IMR-90 (cell line): ENCODE results near the gene FBN1. TPM values are rescaled to one million over a fixed set of nuclear protein-coding genes. Genes with fewer than 3 reads are reported as not detected.

Source experiments
- ATAC-seq: fragments of 200-7000 bp; cut with Tn5 transposase; 2 replicates; pipeline ENCODE4 v1.9.1; 2020; ENCODE audit warnings: low read depth, mild to moderate bottlenecking, moderate library complexity
- BruUV-seq: library from RNA; stranded (reverse); fragments of 400-500 nt; replicated peaks from 2 replicates; lab custom pipeline; 2021; lab: Mats Ljungman, UMichigan
- CTCF ChIA-PET: fragments of 300-600 bp; formaldehyde crosslinking; extraction: SDS; loops from one replicate; lab custom pipeline; 2021; ENCODE audit warnings: antibody characterized with exemption; lab: Yijun Ruan, JAX
- POLR2A ChIA-PET: fragments of 300-600 bp; sonication (Branson Sonifier 250); formaldehyde crosslinking; loops from one replicate; lab custom pipeline; 2022; ENCODE audit warnings: antibody characterized with exemption; ENCODE audit not compliant: unreplicated experiment; lab: Charles Lee
- DNase-seq: peaks from one replicate; pipeline ENCODE4 v3.0.0; 2013
- H2AFZ ChIP-seq: replicated peaks from 2 replicates; pipeline ENCODE3; 2013; ENCODE audit warnings: low read length, mild to moderate bottlenecking; ENCODE audit not compliant: poor library complexity
- H2AK5ac ChIP-seq: 2 replicates; pipeline ENCODE4 v1.6.1; 2013; ENCODE audit warnings: low read depth, low read length, inconsistent platforms
- H2AK9ac ChIP-seq: replicated peaks from 2 replicates; pipeline ENCODE3; 2013; ENCODE audit warnings: mild to moderate bottlenecking, low read depth, low read length, moderate library complexity; ENCODE audit not compliant: poor library complexity
- H2BK120ac ChIP-seq: 2 replicates; pipeline ENCODE4 v1.6.1; 2013; ENCODE audit warnings: low read depth, low read length, inconsistent platforms
- H2BK15ac ChIP-seq: 3 replicates; pipeline ENCODE4 v1.6.1; 2013; ENCODE audit warnings: low read depth, low read length, inconsistent platforms
- H2BK20ac ChIP-seq: 2 replicates; pipeline ENCODE4 v1.6.1; 2013; ENCODE audit warnings: low read depth, mild to moderate bottlenecking, inconsistent platforms, low read length, moderate library complexity
- H2BK5ac ChIP-seq: 2 replicates; pipeline ENCODE4 v1.6.1; 2013; ENCODE audit warnings: mild to moderate bottlenecking, low read depth, low read length, inconsistent platforms; ENCODE audit not compliant: poor library complexity, severe bottlenecking
- H3K14ac ChIP-seq: replicated peaks from 2 replicates; pipeline ENCODE4 v1.6.1; 2013; ENCODE audit warnings: low read depth, low read length, inconsistent platforms
- H3K18ac ChIP-seq: 2 replicates; pipeline ENCODE4 v1.6.1; 2013; ENCODE audit warnings: low read depth, low read length, control low read depth
- H3K23ac ChIP-seq: 2 replicates; pipeline ENCODE4 v1.6.1; 2013; ENCODE audit warnings: low read depth, low read length, inconsistent platforms
- H3K27ac ChIP-seq: 2 replicates; pipeline ENCODE4 v1.5.1; 2013; ENCODE audit warnings: mild to moderate bottlenecking, control low read depth, low read length; ENCODE audit not compliant: insufficient read depth
- H3K27me3 ChIP-seq: 2 replicates; pipeline ENCODE4 v1.6.1; 2013; ENCODE audit warnings: low read length; ENCODE audit not compliant: control insufficient read depth, insufficient read depth
- H3K36me3 ChIP-seq: 2 replicates; pipeline ENCODE4 v1.6.1; 2013; ENCODE audit warnings: low read length, mixed read lengths; ENCODE audit not compliant: control insufficient read depth, insufficient read depth
- H3K4ac ChIP-seq: 2 replicates; pipeline ENCODE4 v1.6.1; 2013; ENCODE audit warnings: low read depth, low read length, inconsistent platforms
- H3K4me1 ChIP-seq: 2 replicates; pipeline ENCODE4 v1.6.1; 2013; ENCODE audit warnings: low read length, mixed read lengths; ENCODE audit not compliant: control insufficient read depth, insufficient read depth
- H3K4me2 ChIP-seq: 2 replicates; pipeline ENCODE4 v1.6.1; 2013; ENCODE audit warnings: low read depth, mild to moderate bottlenecking, control low read depth, low read length, moderate library complexity
- H3K4me3 ChIP-seq: 2 replicates; pipeline ENCODE4 v1.5.1; 2013; ENCODE audit warnings: low read depth, mild to moderate bottlenecking, control low read depth, low read length, moderate library complexity; ENCODE audit not compliant: insufficient read depth
- H3K56ac ChIP-seq: 2 replicates; pipeline ENCODE4 v1.6.1; 2013; ENCODE audit warnings: low read length, inconsistent platforms; ENCODE audit not compliant: insufficient read depth; ENCODE audit errors: extremely low read depth
- H3K79me1 ChIP-seq, 2 experiments: 2 replicates each; pipeline ENCODE4 v1.6.1; 2013; ENCODE audit warnings: low read length in 2 of 2, inconsistent platforms in 1 of 2, low read depth in 1 of 2
- H3K9ac ChIP-seq: 2 replicates; pipeline ENCODE4 v1.6.1; 2013; ENCODE audit warnings: low read depth, low read length, control low read depth
- H3K9me1 ChIP-seq: 2 replicates; pipeline ENCODE4 v1.6.1; 2013; ENCODE audit warnings: low read length, inconsistent platforms; ENCODE audit not compliant: insufficient read depth
- H3K9me3 ChIP-seq: 2 replicates; pipeline ENCODE4 v1.6.1; 2013; ENCODE audit warnings: low read length; ENCODE audit not compliant: control insufficient read depth, insufficient read depth
- H4K20me1 ChIP-seq: 2 replicates; pipeline ENCODE4 v1.6.1; 2013; ENCODE audit warnings: low read length, inconsistent platforms; ENCODE audit not compliant: insufficient read depth
- H4K5ac ChIP-seq: 2 replicates; pipeline ENCODE4 v1.6.1; 2013; ENCODE audit warnings: mild to moderate bottlenecking, low read depth, low read length, control low read depth
- H4K8ac ChIP-seq, 2 experiments: 2 replicates each; pipeline ENCODE4 v1.6.1; 2013; ENCODE audit warnings: low read depth in 2 of 2, low read length in 2 of 2, control low read depth in 1 of 2, inconsistent platforms in 1 of 2
- H4K91ac ChIP-seq: 2 replicates; pipeline ENCODE4 v1.6.1; 2013; ENCODE audit warnings: low read depth, low read length, inconsistent platforms; ENCODE audit not compliant: insufficient read depth
- BHLHE40 ChIP-seq: fragments of 150-350 bp; IDR thresholded peaks from 2 replicates; pipeline ENCODE4 v1.6.1; 2016; ENCODE audit warnings: mild to moderate bottlenecking, low read depth, low read length
- CEBPB ChIP-seq: IDR thresholded peaks from 2 replicates; pipeline ENCODE4 v1.6.1; 2012; ENCODE audit warnings: low read depth, low read length, improper control_type of control experiment
- CHD1 ChIP-seq: IDR thresholded peaks from 2 replicates; pipeline ENCODE4 v1.6.1; 2012; ENCODE audit warnings: low read depth, low read length, improper control_type of control experiment
- FOS ChIP-seq: fragments of 150-350 bp; IDR thresholded peaks from 2 replicates; pipeline ENCODE4 v1.6.1; 2016; ENCODE audit warnings: low read depth, low read length
- MAFK ChIP-seq: IDR thresholded peaks from 2 replicates; pipeline ENCODE4 v1.6.1; 2012; ENCODE audit warnings: low read depth, low read length, improper control_type of control experiment
- MAZ ChIP-seq: IDR thresholded peaks from 2 replicates; pipeline ENCODE4 v1.6.1; 2012; ENCODE audit warnings: low read depth, mild to moderate bottlenecking, low read length, improper control_type of control experiment, moderate library complexity, borderline replicate concordance
- MXI1 ChIP-seq: IDR thresholded peaks from 2 replicates; pipeline ENCODE4 v1.6.1; 2012; ENCODE audit warnings: low read depth, mild to moderate bottlenecking, low read length, moderate library complexity, borderline replicate concordance
- NFE2L2 ChIP-seq: fragments of 150-350 bp; IDR thresholded peaks from 2 replicates; pipeline ENCODE4 v1.6.1; 2016; ENCODE audit warnings: low read depth, mild to moderate bottlenecking, low read length
- POLR2A ChIP-seq: IDR thresholded peaks from 2 replicates; pipeline ENCODE4 v1.6.1; 2012; ENCODE audit warnings: mild to moderate bottlenecking, low read depth, low read length
- RAD21 ChIP-seq: IDR thresholded peaks from 2 replicates; pipeline ENCODE4 v1.6.1; 2012; ENCODE audit warnings: low read length, improper control_type of control experiment
- RCOR1 ChIP-seq: IDR thresholded peaks from 2 replicates; pipeline ENCODE4 v1.6.1; 2012; ENCODE audit warnings: mild to moderate bottlenecking, low read length, improper control_type of control experiment; ENCODE audit not compliant: insufficient replicate concordance
- RFX5 ChIP-seq: IDR thresholded peaks from 2 replicates; pipeline ENCODE4 v1.8.0; 2012; ENCODE audit warnings: low read depth, mild to moderate bottlenecking, low read length, moderate library complexity
- SMC3 ChIP-seq: fragments of 150-350 bp; IDR thresholded peaks from 2 replicates; pipeline ENCODE4 v1.6.1; 2016; ENCODE audit warnings: low read depth, mild to moderate bottlenecking, antibody characterized with exemption, low read length, moderate library complexity
- WGBS, 2 experiments: methylation state at CpG; one replicate each; pipeline versions ENCODE4 v1.1.5 to v1.1.7; 2013; ENCODE audit warnings: missing lambda C conversion rate in 2 of 2; ENCODE audit not compliant: insufficient read length in 1 of 2; ENCODE audit errors: extremely low coverage in 2 of 2; 5-methylcytosine and 5-hydroxymethylcytosine counted together
- dilution Hi-C: fragments of 300-500 bp; cut with HindIII; formaldehyde crosslinking; loops from one replicate; pipeline ENCODE4 v1.14.3; 2018; ENCODE audit warnings: low sequenced_read_pairs; ENCODE audit not compliant: unreplicated experiment
- in situ Hi-C: fragments of 300-500 bp; cut with MboI; formaldehyde crosslinking; loops from 3 replicates; pipeline ENCODE4 v1.14.3; 2019; ENCODE audit warnings: low sequenced_read_pairs, inconsistent platforms, mixed read lengths
- intact Hi-C: fragments of 100-400 bp; cut with micrococcal nuclease; formaldehyde crosslinking; loops from 2 replicates; pipeline ENCODE4 v1.10.0; 2022
- polyA plus RNA-seq, 3 experiments: library from polyadenylated mRNA; depleted of rRNA; stranded (reverse); fragments of >200 nt; gene quantifications; 2 replicates each; pipeline ENCODE4 v1.2.3, GENCODE V29; 2012; ENCODE audit warnings: low replicate concordance in 1 of 3
- total RNA-seq: library from RNA; depleted of rRNA; stranded (reverse); fragments of >200 nt; gene quantifications from 2 replicates; pipeline ENCODE4 v1.2.3, GENCODE V29; 2012
- TF ChIP-seq, protein P1 (sequence below): fragments of 150-350 bp; IDR thresholded peaks from 2 replicates; pipeline ENCODE4 v1.6.1; 2016; ENCODE audit warnings: low read depth, mild to moderate bottlenecking, low read length, moderate library complexity, borderline replicate concordance
- TF ChIP-seq, protein P2 (sequence below): fragments of 150-350 bp; IDR thresholded peaks from 2 replicates; pipeline ENCODE4 v1.6.1; 2017; ENCODE audit warnings: mild to moderate bottlenecking, antibody characterized with exemption, low read length, low read depth
- TF ChIP-seq, protein P3 (sequence below): conservative IDR thresholded peaks from 2 replicates; pipeline ENCODE4 v1.5.1; 2012; ENCODE audit warnings: mild to moderate bottlenecking, low read depth, low read length, improper control_type of control experiment

FBN1 gene
- total and polyA plus RNA-seq, 2 of the 4 experiments (the other 2 are of a cell fraction), result 134 to 283 TPM

DNA sequence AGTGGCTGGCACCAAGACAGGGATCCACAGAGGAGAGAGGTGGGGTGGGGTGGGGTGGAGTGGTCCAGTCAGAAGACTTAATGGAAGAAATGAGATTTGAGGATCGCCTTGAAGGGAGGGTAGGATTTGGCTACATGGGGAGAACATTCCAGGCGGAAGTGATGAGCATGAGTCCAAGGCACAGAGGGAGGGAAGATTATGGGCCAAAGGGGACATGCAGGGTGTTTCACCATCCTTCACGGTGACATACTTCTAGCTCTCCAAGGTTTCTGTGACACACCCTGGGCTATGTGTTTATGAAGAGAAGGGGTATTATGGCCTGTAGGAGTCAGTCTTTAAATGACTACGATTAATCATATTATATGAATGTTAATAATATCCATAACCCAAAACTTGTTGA lies 7.7 kb upstream of the FBN1 start:
- CTCF ChIA-PET, result no interaction called here
- POLR2A ChIA-PET, result no interaction called here

More for the DNA sequence above, 7.7 kb upstream of the FBN1 start:
- Histone ChIP-seq H2AFZ (no peak overlapping the region), H3K23ac (no peak overlapping the region), H3K36me3 (no peaks in the 10 kb centered on the region), H3K9ac (no peak overlapping the region), H3K79me1 (no peaks in the 10 kb centered on the region), H4K91ac (no peak overlapping the region), H2BK15ac (no peak overlapping the region), H3K27me3 (no peaks in the 10 kb centered on the region), H3K9me3 (no peaks in the 10 kb centered on the region), H4K20me1 (no peaks in the 10 kb centered on the region), H2BK20ac (no peak overlapping the region), H4K8ac (no peak overlapping the region), H3K14ac (no peak overlapping the region), H2AK9ac (no peak overlapping the region), H3K4me2 (no peak overlapping the region), H3K4me3 (no peak overlapping the region), H4K5ac (no peak overlapping the region), H3K18ac (no peak overlapping the region), H2BK5ac (no peak overlapping the region), H3K4ac (0 out of 2 replicates have a peak overlapping the region, but pooled peaks have one; percentile 7), H2BK120ac (no peak overlapping the region), H3K4me1 (no peaks in the 10 kb centered on the region), H3K9me1 (no peaks in the 10 kb centered on the region), H3K56ac (no peak overlapping the region), H2AK5ac (no peak overlapping the region), H3K27ac (no peak overlapping the region)
- BruUV-seq, result no TSS peak
- DNase-seq, result no peak
- intact Hi-C loops (no loop called here), in situ Hi-C loops (no loop called here), dilution Hi-C loops (no loop called here)
- no peak for ATAC-seq
- TF ChIP-seq BHLHE40, result no peak
- no peak for TF ChIP-seq SMC3
- TF ChIP-seq RFX5, result no peak
- TF ChIP-seq MAZ, result no peak
- TF ChIP-seq RCOR1, result no peak
- no peak for TF ChIP-seq NFE2L2
- no peak for TF ChIP-seq CHD1
- no peak for TF ChIP-seq MAFK
- TF ChIP-seq RAD21, result no peak
- TF ChIP-seq, protein P1, sequence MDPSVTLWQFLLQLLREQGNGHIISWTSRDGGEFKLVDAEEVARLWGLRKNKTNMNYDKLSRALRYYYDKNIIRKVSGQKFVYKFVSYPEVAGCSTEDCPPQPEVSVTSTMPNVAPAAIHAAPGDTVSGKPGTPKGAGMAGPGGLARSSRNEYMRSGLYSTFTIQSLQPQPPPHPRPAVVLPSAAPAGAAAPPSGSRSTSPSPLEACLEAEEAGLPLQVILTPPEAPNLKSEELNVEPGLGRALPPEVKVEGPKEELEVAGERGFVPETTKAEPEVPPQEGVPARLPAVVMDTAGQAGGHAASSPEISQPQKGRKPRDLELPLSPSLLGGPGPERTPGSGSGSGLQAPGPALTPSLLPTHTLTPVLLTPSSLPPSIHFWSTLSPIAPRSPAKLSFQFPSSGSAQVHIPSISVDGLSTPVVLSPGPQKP, result no peak
- TF ChIP-seq, protein P2, sequence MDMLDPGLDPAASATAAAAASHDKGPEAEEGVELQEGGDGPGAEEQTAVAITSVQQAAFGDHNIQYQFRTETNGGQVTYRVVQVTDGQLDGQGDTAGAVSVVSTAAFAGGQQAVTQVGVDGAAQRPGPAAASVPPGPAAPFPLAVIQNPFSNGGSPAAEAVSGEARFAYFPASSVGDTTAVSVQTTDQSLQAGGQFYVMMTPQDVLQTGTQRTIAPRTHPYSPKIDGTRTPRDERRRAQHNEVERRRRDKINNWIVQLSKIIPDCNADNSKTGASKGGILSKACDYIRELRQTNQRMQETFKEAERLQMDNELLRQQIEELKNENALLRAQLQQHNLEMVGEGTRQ, result no peak
- TF ChIP-seq POLR2A, result no peak
- no peak for TF ChIP-seq CEBPB
- TF ChIP-seq FOS, result no peak
- TF ChIP-seq, protein P3, sequence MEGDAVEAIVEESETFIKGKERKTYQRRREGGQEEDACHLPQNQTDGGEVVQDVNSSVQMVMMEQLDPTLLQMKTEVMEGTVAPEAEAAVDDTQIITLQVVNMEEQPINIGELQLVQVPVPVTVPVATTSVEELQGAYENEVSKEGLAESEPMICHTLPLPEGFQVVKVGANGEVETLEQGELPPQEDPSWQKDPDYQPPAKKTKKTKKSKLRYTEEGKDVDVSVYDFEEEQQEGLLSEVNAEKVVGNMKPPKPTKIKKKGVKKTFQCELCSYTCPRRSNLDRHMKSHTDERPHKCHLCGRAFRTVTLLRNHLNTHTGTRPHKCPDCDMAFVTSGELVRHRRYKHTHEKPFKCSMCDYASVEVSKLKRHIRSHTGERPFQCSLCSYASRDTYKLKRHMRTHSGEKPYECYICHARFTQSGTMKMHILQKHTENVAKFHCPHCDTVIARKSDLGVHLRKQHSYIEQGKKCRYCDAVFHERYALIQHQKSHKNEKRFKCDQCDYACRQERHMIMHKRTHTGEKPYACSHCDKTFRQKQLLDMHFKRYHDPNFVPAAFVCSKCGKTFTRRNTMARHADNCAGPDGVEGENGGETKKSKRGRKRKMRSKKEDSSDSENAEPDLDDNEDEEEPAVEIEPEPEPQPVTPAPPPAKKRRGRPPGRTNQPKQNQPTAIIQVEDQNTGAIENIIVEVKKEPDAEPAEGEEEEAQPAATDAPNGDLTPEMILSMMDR, result no peak
- no peak for TF ChIP-seq MXI1
- no CpG with 5 or more reads among the region's 4 CpGs for WGBS, 2 experiments
